ENCODE data around the gene TUBA4B.

GRCh38 chr2:219213026-219213415 is 40.0 kb upstream of the TUBA4B start:
- TF ChIP-seq CTCF (IDR thresholded peaks at IDR 0.05) (no peak), POLR2A (IDR thresholded peaks at IDR 0.05) (no peak)

Measured in body of pancreas (tissue), 4 donors.